Transverse colon (tissue), 4 donors: ENCODE data around the gene SMIM14.

Source experiments
- EP300 ChIP-seq: sonication (generic); formaldehyde crosslinking; IDR thresholded peaks from one replicate; pipeline ENCODE4 v1.6.1; 2017; ENCODE audit warnings: antibody characterized with exemption, low read depth
- POLR2A ChIP-seq: fragments of 450-650 bp; IDR thresholded peaks from one replicate; pipeline ENCODE4 v1.6.1; 2016; ENCODE audit warnings: antibody characterized with exemption, mild to moderate bottlenecking, moderate library complexity
- POLR2AphosphoS5 ChIP-seq, 3 donors: sonication (generic); formaldehyde crosslinking; IDR thresholded peaks; one replicate each; pipeline ENCODE4 v1.6.1; 2016; ENCODE audit warnings: antibody characterized with exemption in 3 of 3
- TF ChIP-seq, protein P1 (sequence below), 5 experiments: fragments of 200-600 bp in 3 of 5; fragments of 450-650 bp in 2 of 5; sonication (generic) in 3 of 5; IDR thresholded peaks; 1 replicate in 2 of 5; 2 replicates in 3 of 5; pipeline ENCODE4 v1.5.1; 2016 to 2017; ENCODE audit warnings: antibody characterized with exemption in 5 of 5, inconsistent platforms in 3 of 5, mild to moderate bottlenecking in 2 of 5, moderate library complexity in 1 of 5

DNA sequence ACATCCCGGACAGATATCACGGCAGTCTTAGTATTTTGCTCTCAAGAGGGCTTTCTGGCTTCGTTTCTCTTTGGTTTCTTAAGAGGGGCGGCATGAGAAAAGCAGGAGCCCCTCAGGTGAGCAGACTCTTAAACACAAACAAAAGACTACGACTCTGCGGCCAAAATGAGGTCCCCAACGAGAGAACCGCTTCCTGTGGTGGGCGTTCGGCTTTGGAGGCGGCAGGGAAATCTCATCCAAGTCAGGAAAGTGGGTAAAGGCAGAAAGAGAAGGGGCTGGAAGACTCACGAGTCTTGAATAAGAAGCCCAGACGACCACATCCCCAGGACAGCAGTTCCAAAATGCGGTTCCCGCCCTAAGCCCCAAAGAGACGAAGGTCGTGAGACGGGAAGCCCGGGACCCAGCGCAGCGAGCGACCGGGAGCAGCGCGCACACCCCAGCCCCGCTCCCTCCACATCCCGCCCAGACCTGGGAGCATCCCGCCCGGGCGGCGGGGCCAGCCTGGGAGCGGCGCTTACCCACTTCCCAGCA lies 111.8 kb downstream of the SMIM14 start:
- TF ChIP-seq EP300 (no peak), POLR2A (no peak), POLR2AphosphoS5 (IDR thresholded peaks at IDR 0.05) (no peak)
- TF ChIP-seq, protein P1, sequence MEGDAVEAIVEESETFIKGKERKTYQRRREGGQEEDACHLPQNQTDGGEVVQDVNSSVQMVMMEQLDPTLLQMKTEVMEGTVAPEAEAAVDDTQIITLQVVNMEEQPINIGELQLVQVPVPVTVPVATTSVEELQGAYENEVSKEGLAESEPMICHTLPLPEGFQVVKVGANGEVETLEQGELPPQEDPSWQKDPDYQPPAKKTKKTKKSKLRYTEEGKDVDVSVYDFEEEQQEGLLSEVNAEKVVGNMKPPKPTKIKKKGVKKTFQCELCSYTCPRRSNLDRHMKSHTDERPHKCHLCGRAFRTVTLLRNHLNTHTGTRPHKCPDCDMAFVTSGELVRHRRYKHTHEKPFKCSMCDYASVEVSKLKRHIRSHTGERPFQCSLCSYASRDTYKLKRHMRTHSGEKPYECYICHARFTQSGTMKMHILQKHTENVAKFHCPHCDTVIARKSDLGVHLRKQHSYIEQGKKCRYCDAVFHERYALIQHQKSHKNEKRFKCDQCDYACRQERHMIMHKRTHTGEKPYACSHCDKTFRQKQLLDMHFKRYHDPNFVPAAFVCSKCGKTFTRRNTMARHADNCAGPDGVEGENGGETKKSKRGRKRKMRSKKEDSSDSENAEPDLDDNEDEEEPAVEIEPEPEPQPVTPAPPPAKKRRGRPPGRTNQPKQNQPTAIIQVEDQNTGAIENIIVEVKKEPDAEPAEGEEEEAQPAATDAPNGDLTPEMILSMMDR (IDR thresholded peaks at IDR 0.05) = no peak
